Activated CD8-positive, alpha-beta T cell treated with anti-CD3 and anti-CD28 coated beads for 36 hours (primary cell): ENCODE results near the gene ZNF586. TPM values are rescaled to one million over a fixed set of nuclear protein-coding genes. Genes with fewer than 3 reads are reported as not detected.
"Not testable (repeated sequence)": the region's sequence is repeated elsewhere in the genome, so short reads cannot be mapped to it uniquely, and the experiment has no call there.

Experiments
- ATAC-seq: fragments of 200-7000 bp; cut with Tn5 transposase; one replicate; pipeline ENCODE4 v1.10.0; 2021; ENCODE audit warnings: mild to moderate bottlenecking, moderate library complexity
- CTCF ChIA-PET: fragments of 350-600 bp; sonication (Branson Sonifier 250); formaldehyde crosslinking; loops from one replicate; lab custom pipeline; 2021; ENCODE audit warnings: antibody characterized with exemption; lab: Charles Lee
- POLR2A ChIA-PET: fragments of 350-600 bp; sonication (Branson Sonifier 250); formaldehyde crosslinking; loops from one replicate; lab custom pipeline; 2021; ENCODE audit warnings: antibody characterized with exemption; lab: Charles Lee
- DNase-seq: peaks from one replicate; pipeline ENCODE4 v3.0.0-alpha.2; 2020
- H3K27ac Mint-ChIP-seq: one replicate; pipeline ENCODE4 v1.8.0; 2021; ENCODE audit warnings: mild to moderate bottlenecking, mixed read lengths
- H3K27me3 Mint-ChIP-seq: one replicate; pipeline ENCODE4 v1.8.0; 2021; ENCODE audit warnings: mixed read lengths
- H3K36me3 Mint-ChIP-seq: one replicate; pipeline ENCODE4 v1.8.0; 2021; ENCODE audit warnings: low read depth, mixed read lengths
- H3K4me1 Mint-ChIP-seq: one replicate; pipeline ENCODE4 v1.8.0; 2021; ENCODE audit warnings: low read depth, mixed read lengths
- H3K4me3 Mint-ChIP-seq: one replicate; pipeline ENCODE4 v1.8.0; 2021; ENCODE audit warnings: mild to moderate bottlenecking, moderate library complexity, mixed read lengths
- H3K9me3 Mint-ChIP-seq: one replicate; pipeline ENCODE4 v1.8.0; 2021; ENCODE audit warnings: mixed read lengths
- intact Hi-C: fragments of 100-400 bp; cut with micrococcal nuclease; formaldehyde crosslinking; loops from one replicate; pipeline ENCODE4 v1.10.0; 2022
- total RNA-seq, 2 experiments: library from RNA; stranded (reverse); gene quantifications; one replicate each; pipeline ENCODE4 v1.2.3, GENCODE V29; 2021
- TF ChIP-seq, protein P1 (sequence below): fragments of 200-600 bp; IDR thresholded peaks from one replicate; pipeline ENCODE4 v1.8.0; 2022; ENCODE audit warnings: antibody characterized with exemption, mild to moderate bottlenecking

ZNF586 gene
- total RNA-seq, 2 experiments from 2014 or later = 16.7 to 21.8 TPM

DNA sequence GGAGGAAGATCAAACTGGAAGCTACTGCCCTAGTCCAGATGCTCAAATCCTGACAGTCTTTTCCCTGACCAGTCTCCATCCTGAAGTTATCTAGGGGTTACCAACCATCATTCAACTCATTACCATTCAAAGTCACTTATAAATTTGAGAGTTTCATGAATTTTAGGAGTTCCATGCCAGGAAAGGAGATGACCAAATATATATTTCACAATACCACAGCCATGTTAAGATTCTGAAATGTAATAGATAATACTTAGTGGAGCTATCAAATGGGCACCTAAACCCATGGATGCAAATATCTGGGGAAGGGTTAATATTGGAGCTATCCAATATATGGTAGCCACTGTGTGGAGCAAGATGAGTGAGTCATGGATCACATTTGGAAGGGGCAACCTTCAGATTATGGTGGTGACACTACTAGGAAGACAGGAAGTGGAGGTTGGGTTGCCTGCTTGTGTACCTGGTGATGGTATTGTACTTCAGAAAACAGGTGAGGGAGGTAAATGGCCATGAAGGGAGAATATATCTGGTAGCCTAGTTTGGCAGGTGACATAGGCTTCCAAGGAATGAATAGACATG, 18.7 kb downstream of the ZNF586 start:
- peaks cover 82% of the 10 kb centered on the region for H3K36me3 Mint-ChIP-seq
- POLR2A ChIA-PET = interaction anchor here (1.4 kb wide), 1 partner anchor 79 kb away, joined by 3 read pairs; the partner anchor contains the start of gene ZNF154
- no peak for DNase-seq
- intact Hi-C loops = no loop called here
- TF ChIP-seq, protein P1, sequence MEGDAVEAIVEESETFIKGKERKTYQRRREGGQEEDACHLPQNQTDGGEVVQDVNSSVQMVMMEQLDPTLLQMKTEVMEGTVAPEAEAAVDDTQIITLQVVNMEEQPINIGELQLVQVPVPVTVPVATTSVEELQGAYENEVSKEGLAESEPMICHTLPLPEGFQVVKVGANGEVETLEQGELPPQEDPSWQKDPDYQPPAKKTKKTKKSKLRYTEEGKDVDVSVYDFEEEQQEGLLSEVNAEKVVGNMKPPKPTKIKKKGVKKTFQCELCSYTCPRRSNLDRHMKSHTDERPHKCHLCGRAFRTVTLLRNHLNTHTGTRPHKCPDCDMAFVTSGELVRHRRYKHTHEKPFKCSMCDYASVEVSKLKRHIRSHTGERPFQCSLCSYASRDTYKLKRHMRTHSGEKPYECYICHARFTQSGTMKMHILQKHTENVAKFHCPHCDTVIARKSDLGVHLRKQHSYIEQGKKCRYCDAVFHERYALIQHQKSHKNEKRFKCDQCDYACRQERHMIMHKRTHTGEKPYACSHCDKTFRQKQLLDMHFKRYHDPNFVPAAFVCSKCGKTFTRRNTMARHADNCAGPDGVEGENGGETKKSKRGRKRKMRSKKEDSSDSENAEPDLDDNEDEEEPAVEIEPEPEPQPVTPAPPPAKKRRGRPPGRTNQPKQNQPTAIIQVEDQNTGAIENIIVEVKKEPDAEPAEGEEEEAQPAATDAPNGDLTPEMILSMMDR = no peak
- H3K4me1 Mint-ChIP-seq = peaks cover 5% of the 10 kb centered on the region
- H3K27ac Mint-ChIP-seq = no peak overlapping the region
- CTCF ChIA-PET = no interaction called here
- ATAC-seq = no peak
- peaks cover 40% of the 10 kb centered on the region for H3K9me3 Mint-ChIP-seq
- no peak overlapping the region for H3K4me3 Mint-ChIP-seq
- no peaks in the 10 kb centered on the region for H3K27me3 Mint-ChIP-seq

DNA sequence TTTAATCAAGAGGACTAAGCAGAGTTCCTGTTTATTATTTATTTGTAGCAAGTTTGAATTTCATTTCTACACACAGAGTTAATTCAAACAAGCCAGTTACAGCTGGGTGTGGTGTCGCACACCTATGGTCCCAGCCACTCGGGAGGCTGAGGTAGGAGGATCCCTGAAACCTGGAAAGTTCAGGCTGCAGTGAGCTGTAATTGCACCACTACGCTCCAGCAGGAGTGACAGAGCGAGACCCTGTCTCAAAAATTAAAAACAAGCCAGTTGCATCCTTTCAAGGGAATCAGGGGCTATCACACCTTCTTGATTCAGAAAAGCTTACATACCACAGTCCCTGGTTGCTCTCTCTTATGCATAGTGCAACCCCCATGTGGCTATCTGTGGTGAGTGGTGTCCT, 19.8 kb downstream of the ZNF586 start:
- no peak for ATAC-seq

DNA sequence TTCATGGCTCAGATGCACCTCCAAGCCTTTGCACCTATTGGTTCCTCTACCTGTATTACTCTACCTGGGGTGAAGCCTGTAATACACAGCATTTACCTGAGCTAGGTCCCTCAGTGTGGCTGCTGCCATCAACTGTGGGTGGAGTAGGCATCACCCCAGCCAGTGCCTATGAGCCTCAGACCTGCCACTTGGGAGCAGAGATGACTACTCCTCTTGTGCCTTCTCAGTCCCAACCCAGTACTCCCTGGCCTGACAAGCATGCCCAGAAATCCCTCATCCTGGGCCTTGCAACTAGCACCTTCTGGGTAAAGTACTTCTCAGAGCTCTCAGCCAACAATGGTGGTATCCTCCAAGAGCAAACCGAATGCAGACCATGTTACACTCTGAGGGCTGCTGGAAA, 27.1 kb downstream of the ZNF586 start:
- H3K4me3 Mint-ChIP-seq, H3K27ac Mint-ChIP-seq, DNase-seq, H3K4me1 Mint-ChIP-seq, CTCF ChIA-PET, H3K27me3 Mint-ChIP-seq, intact Hi-C loops, POLR2A ChIA-PET, ATAC-seq, H3K9me3 Mint-ChIP-seq: not testable (repeated sequence)
- peaks cover 48% of the 10 kb centered on the region for H3K36me3 Mint-ChIP-seq

More for the DNA sequence above, 19.8 kb downstream of the ZNF586 start:
- no peak overlapping the region for H3K27ac Mint-ChIP-seq
- ChIA-PET CTCF (no interaction called here), POLR2A (no interaction called here)
- intact Hi-C loops = no loop called here
- peaks cover 40% of the 10 kb centered on the region for H3K9me3 Mint-ChIP-seq
- H3K27me3 Mint-ChIP-seq = no peaks in the 10 kb centered on the region
- no peak overlapping the region for H3K4me3 Mint-ChIP-seq
- TF ChIP-seq, protein P1 = no peak
- H3K4me1 Mint-ChIP-seq = peaks cover 5% of the 10 kb centered on the region
- no peak for DNase-seq
- peaks cover 85% of the 10 kb centered on the region for H3K36me3 Mint-ChIP-seq

DNA sequence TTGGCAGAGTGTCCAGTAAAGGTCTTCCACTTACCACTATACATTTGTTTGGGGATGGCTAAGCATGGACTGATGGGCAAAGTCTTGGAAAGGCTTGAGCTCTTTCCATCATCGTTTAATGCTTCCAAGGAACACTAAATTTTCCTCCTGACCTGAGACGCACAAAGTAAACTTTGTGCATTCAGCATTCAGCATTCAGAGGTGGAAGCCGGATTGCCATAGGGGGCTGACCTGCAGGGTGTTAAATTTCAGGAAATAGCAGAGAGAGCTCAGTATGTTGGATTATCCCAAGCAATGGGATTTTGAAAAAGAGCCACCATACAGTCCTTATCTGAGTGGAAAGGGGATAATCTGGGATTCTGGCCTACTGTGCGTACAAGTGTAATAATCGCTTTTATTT, 31.2 kb downstream of the ZNF586 start:
- TF ChIP-seq, protein P1 = no peak
- peaks cover 34% of the 10 kb centered on the region for H3K36me3 Mint-ChIP-seq
- no peaks in the 10 kb centered on the region for H3K27me3 Mint-ChIP-seq
- intact Hi-C loops = no loop called here
- no peak overlapping the region for H3K4me3 Mint-ChIP-seq
- ChIA-PET CTCF (interaction anchor here (0.6 kb wide), 1 partner anchor 124 kb away, joined by 3 read pairs; no protein-coding TSS in a partner anchor), POLR2A (interaction anchor here (0.9 to 1.4 kb wide), 3 partner anchors 9 to 21 kb away, joined by 3 to 4 read pairs (median 3); partner anchors contain the start of gene ZNF552)
- DNase-seq (no peak), ATAC-seq (no peak)
- no peak overlapping the region for H3K27ac Mint-ChIP-seq
- no peaks in the 10 kb centered on the region for H3K9me3 Mint-ChIP-seq
- H3K4me1 Mint-ChIP-seq = peaks cover 26% of the 10 kb centered on the region

DNA sequence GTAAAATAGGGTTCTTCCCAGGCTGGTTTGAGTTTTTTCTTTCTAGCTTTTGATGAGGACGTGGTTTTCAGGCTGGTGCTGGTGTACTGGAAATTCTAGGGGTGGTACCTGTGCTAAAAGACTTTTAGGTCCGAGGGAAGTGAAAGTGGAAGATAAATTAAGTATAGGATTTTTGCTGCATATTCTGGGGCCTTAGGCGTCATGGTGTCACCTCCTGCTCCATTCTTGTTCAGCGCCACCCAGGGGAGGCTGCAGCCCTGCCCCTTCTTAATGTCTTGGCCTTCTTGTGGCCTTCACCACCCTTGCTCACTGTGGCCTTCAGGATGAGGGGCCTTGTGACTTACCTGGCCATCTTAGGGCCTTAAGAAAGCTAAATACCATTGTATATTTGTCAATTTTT, 32.8 kb downstream of the ZNF586 start:
- intact Hi-C loops = no loop called here
- no peak for DNase-seq
- H3K4me1 Mint-ChIP-seq = peaks cover 26% of the 10 kb centered on the region
- TF ChIP-seq, protein P1 = no peak
- H3K27me3 Mint-ChIP-seq = no peaks in the 10 kb centered on the region
- no peak overlapping the region for H3K4me3 Mint-ChIP-seq
- ChIA-PET POLR2A (interaction anchor here (0.6 kb wide), 2 partner anchors 21 to 81 kb away, joined by 3 to 4 read pairs; no protein-coding TSS in a partner anchor), CTCF (no interaction called here)
- ATAC-seq = no peak
- peak overlapping the region; percentile 3 for H3K27ac Mint-ChIP-seq
- H3K9me3 Mint-ChIP-seq = no peaks in the 10 kb centered on the region
- H3K36me3 Mint-ChIP-seq = peaks cover 32% of the 10 kb centered on the region
